Kidney (tissue), 14 donors: ENCODE data around the gene CCNY. TPM values are rescaled to one million over a fixed set of nuclear protein-coding genes. Genes with fewer than 3 reads are reported as not detected.

Experiments
- DNase-seq, 5 donors: peaks; one replicate each; pipeline ENCODE4 v3.0.0-alpha.2; 2013 to 2020
- FAIRE-seq: peaks from 2 replicates; lab custom pipeline; 2012; peaks lifted over from hg19 to GRCh38; lab: Jason Lieb, UNC
- H3K27ac ChIP-seq, 2 donors: one replicate each; pipeline ENCODE4 v1.7.0; 2013; ENCODE audit warnings: low read depth in 2 of 2, low read length in 2 of 2, inconsistent platforms in 1 of 2
- H3K27me3 ChIP-seq: one replicate; pipeline ENCODE4 v1.7.1; 2013; ENCODE audit warnings: low read length, inconsistent platforms; ENCODE audit not compliant: control insufficient read depth, insufficient read depth
- H3K36me3 ChIP-seq, 3 donors: one replicate each; pipeline versions ENCODE4 v1.7.0 to v1.7.1; 2013; ENCODE audit warnings: low read length in 3 of 3, control low read depth in 1 of 3, inconsistent platforms in 1 of 3; ENCODE audit not compliant: insufficient read depth in 3 of 3, control insufficient read depth in 2 of 3
- H3K4me1 ChIP-seq, 3 donors: one replicate each; pipeline versions ENCODE4 v1.7.0 to v1.7.1; 2013; ENCODE audit warnings: low read length in 3 of 3, inconsistent platforms in 1 of 3, low read depth in 1 of 3; ENCODE audit not compliant: control insufficient read depth in 2 of 3, insufficient read depth in 2 of 3
- H3K4me3 ChIP-seq, 3 donors: one replicate each; pipeline versions ENCODE4 v1.7.0 to v1.8.1; 2013; ENCODE audit warnings: low read length in 3 of 3, control low read depth in 1 of 3, inconsistent platforms in 1 of 3
- H3K9ac ChIP-seq, 3 donors: one replicate each; pipeline versions ENCODE4 v1.7.0 to v1.7.1; 2013; ENCODE audit warnings: low read length in 3 of 3, control low read depth in 1 of 3, inconsistent platforms in 1 of 3
- H3K9me3 ChIP-seq, 3 donors: one replicate each; pipeline versions ENCODE4 v1.7.0 to v1.7.1; 2013; ENCODE audit warnings: low read length in 3 of 3, control low read depth in 1 of 3, inconsistent platforms in 1 of 3; ENCODE audit not compliant: control insufficient read depth in 2 of 3, insufficient read depth in 1 of 3
- CTCF ChIP-seq: IDR thresholded peaks from 3 replicates; pipeline ENCODE4 v1.5.1; 2012; ENCODE audit warnings: mild to moderate bottlenecking, moderate library complexity, borderline replicate concordance; ENCODE audit not compliant: insufficient read depth; ENCODE audit errors: extremely low read depth
- intact Hi-C: fragments of 100-400 bp; cut with DNase I; formaldehyde crosslinking; loops from one replicate; pipeline ENCODE4 v1.11.1; 2022
- polyA plus RNA-seq: library from polyadenylated mRNA; stranded (reverse); fragments of 350-450 nt; fragmentation: Illumina TruSeq; extraction: RNeasy Lipid Tissue Mini Kit (QIAGEN cat#74804); gene quantifications from one replicate; pipeline ENCODE4 v1.2.3, GENCODE V29; 2014; ENCODE audit warnings: low read depth, low replicate concordance; ENCODE audit not compliant: insufficient read depth
- total RNA-seq: library from RNA; stranded (reverse); fragmentation: NEBNext Ultra II Directional; extraction: Animal tissue kit (Norgen Biotek cat#: 25700); gene quantifications from one replicate; pipeline ENCODE4 v1.2.1, GENCODE V29; 2021
- donor health status: control.
- donor health status: control.
- donor health status: control.
- donor health status: control.
- donor health status: control.
- donor health status: DM: yes; HTN: yes; CAD: no.
- donor health status: Normal renal cell carcinoma (clear cell type).

The CCNY gene
- total and polyA plus RNA-seq, 2 donors from 2014 or later: 45.6 to 77.2 TPM

GRCh38 chr10:35437829-35438228 lies 101.5 kb downstream of the CCNY start:
- Histone ChIP-seq H3K27me3 (no peaks in the 10 kb centered on the region), H3K36me3 (no peaks in the 10 kb centered on the region), H3K27ac (no peak overlapping the region), H3K4me1 (no peaks in the 10 kb centered on the region), H3K9me3 (no peaks in the 10 kb centered on the region), H3K4me3 (no peak overlapping the region), H3K9ac (no peak overlapping the region)
- no peak for DNase-seq
- no peak for FAIRE-seq
- intact Hi-C loops: no loop called here
- no peak for TF ChIP-seq CTCF

DNA sequence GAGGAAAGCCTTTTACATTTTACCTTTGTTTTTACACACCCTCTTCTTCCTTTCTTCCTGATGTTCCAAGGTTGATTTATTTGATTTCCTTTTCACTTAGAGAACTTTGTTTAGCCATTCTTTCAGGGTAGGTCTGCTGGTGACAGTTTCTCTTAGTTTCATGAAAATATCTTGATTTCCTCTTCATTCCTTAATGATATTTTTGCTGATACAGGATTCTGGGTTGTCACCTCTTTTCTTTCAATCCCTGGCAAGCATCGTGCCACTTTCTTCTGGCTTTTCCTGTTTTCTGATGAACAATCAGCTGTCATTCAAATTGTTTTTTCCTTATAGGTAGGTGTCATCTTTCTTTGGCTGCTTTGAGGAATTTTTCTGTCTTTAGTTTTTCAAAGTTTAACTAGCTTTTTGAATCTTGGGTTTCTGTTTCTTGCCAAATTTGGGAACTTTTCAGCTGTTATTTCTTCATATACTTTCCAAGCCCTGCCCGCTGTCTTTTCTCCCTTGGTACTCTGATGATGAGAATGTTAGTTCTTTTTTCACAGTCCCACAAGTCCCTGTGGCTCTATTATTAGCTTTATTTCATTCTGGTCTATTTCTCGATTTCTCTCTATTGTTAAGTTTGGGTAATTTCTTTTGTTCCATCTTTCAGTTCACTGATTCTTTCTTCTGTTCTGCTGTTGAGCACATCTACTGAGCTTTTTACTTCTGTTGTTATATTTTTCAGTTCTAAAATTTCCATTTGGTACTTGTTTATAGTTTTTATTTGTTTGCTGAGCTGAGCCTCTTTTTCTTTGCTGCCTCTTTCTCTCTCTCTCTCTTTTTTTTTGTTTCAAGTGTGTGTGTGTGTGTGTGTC lies 102.6 kb downstream of the CCNY start:
- H3K9me3 ChIP-seq: peaks cover 0 to 5% (median 3%) of the 10 kb centered on the region in 3 donors
- DNase-seq: no peak
- no peaks in the 10 kb centered on the region for H3K36me3 ChIP-seq
- H3K4me1 ChIP-seq: no peaks in the 10 kb centered on the region
- H3K4me3 ChIP-seq: no peak overlapping the region
- no peak for FAIRE-seq
- no peaks in the 10 kb centered on the region for H3K27me3 ChIP-seq
- H3K9ac ChIP-seq: no peak overlapping the region
- TF ChIP-seq CTCF: no peak
- intact Hi-C loops: no loop called here
- no peak overlapping the region for H3K27ac ChIP-seq

- H3K9ac ChIP-seq: no peak overlapping the region
- no peak overlapping the region for H3K4me3 ChIP-seq
- DNase-seq: no peak
- H3K27ac ChIP-seq: no peak overlapping the region
- no peaks in the 10 kb centered on the region for H3K36me3 ChIP-seq
- intact Hi-C loops: no loop called here
- no peak for TF ChIP-seq CTCF
- peaks cover 0 to 8% (median 4%) of the 10 kb centered on the region in 3 donors for H3K9me3 ChIP-seq
- H3K27me3 ChIP-seq: no peaks in the 10 kb centered on the region
- FAIRE-seq: no peak
- no peaks in the 10 kb centered on the region for H3K4me1 ChIP-seq
Measured at GRCh38 chr10:35440016-35440415, 103.7 kb downstream of the CCNY start.
